HEK293T (cell line): Measurements from ENCODE around the gene EVA1C.

ENCODE experiments used
- BHLHE40 ChIP-seq: fragments of 450-650 bp; IDR thresholded peaks from 2 replicates; pipeline ENCODE4 v1.6.1; 2016; ENCODE audit warnings: mild to moderate bottlenecking, moderate library complexity, borderline replicate concordance
- FOXA1 ChIP-seq: fragments of 450-650 bp; IDR thresholded peaks from 2 replicates; pipeline ENCODE4 v1.6.1; 2016; ENCODE audit warnings: mild to moderate bottlenecking
- FOXM1 ChIP-seq: fragments of 450-650 bp; IDR thresholded peaks from 2 replicates; pipeline ENCODE4 v1.6.1; 2017; ENCODE audit warnings: mild to moderate bottlenecking, borderline replicate concordance
- L3MBTL2 ChIP-seq: fragments of 450-650 bp; conservative IDR thresholded peaks from 2 replicates; pipeline ENCODE4 v1.6.1; 2016; ENCODE audit warnings: mild to moderate bottlenecking
- NFRKB ChIP-seq: fragments of 450-650 bp; IDR thresholded peaks from 2 replicates; pipeline ENCODE4 v1.6.1; 2016; ENCODE audit warnings: mild to moderate bottlenecking, moderate library complexity
- PKNOX1 ChIP-seq: fragments of 450-650 bp; IDR thresholded peaks from 2 replicates; pipeline ENCODE4 v1.6.1; 2016
- SP1 ChIP-seq: fragments of 450-650 bp; IDR thresholded peaks from 2 replicates; pipeline ENCODE4 v1.6.1; 2017
- ZNF384 ChIP-seq: fragments of 450-650 bp; IDR thresholded peaks from 2 replicates; pipeline ENCODE4 v1.6.1; 2016

- TF ChIP-seq FOXM1 = no peak
- TF ChIP-seq L3MBTL2 = no peak
- TF ChIP-seq ZNF384 = no peak
- TF ChIP-seq BHLHE40 = no peak
- no peak for TF ChIP-seq SP1
- no peak for TF ChIP-seq FOXA1
- no peak for TF ChIP-seq PKNOX1
- TF ChIP-seq NFRKB = no peak
Measured at GRCh38 chr21:32520875-32521735, 108.6 kb downstream of the EVA1C start.
